ENCODE measurements around the gene BOC.

BOC gene

GRCh38 chr3:113261626-113262303 is 50.4 kb downstream of the BOC start:
- DNase-seq (ENCODE audit: low read depth) = no peak
- no peak overlapping the region for H3K4me3 ChIP-seq (ENCODE audit: low read depth, low read length)

GRCh38 chr3:113262304-113262665 is 50.9 kb downstream of the BOC start:
- no peak for TF ChIP-seq CTCF (IDR thresholded peaks at IDR 0.05; ENCODE audit: low read depth, low read length, missing control alignments)
- no peak for DNase-seq (ENCODE audit: low read depth)
- no peak overlapping the region for H3K4me3 ChIP-seq (ENCODE audit: low read depth, low read length)

More at GRCh38 chr3:113261626-113262303, 50.4 kb downstream of the BOC start:
- TF ChIP-seq CTCF (IDR thresholded peaks at IDR 0.05; ENCODE audit: low read depth, low read length, missing control alignments) = no peak

- DNase-seq (ENCODE audit: low read depth) = no peak
- no peak for TF ChIP-seq CTCF (IDR thresholded peaks at IDR 0.05; ENCODE audit: low read depth, low read length, missing control alignments)
- H3K4me3 ChIP-seq (ENCODE audit: low read depth, low read length) = no peak overlapping the region
These were observed 51.7 kb downstream of the BOC start for GRCh38 chr3:113263020-113263419.

- TF ChIP-seq CTCF (IDR thresholded peaks at IDR 0.05; ENCODE audit: low read depth, low read length, missing control alignments) = no peak
- H3K4me3 ChIP-seq (ENCODE audit: low read depth, low read length) = no peak overlapping the region
These were observed 52.4 kb downstream of the BOC start for GRCh38 chr3:113263778-113264177.

GRCh38 chr3:113264283-113265131 is 53.1 kb downstream of the BOC start:
- no peak overlapping the region for H3K4me3 ChIP-seq (ENCODE audit: low read depth, low read length)
- no peak for DNase-seq (ENCODE audit: low read depth)
- TF ChIP-seq CTCF (IDR thresholded peaks at IDR 0.05; ENCODE audit: low read depth, low read length, missing control alignments) = no peak

More at GRCh38 chr3:113263778-113264177, 52.4 kb downstream of the BOC start:
- no peak for DNase-seq (ENCODE audit: low read depth)

- no peak for DNase-seq (ENCODE audit: low read depth)
- no peak for TF ChIP-seq CTCF (IDR thresholded peaks at IDR 0.05; ENCODE audit: low read depth, low read length, missing control alignments)
- H3K4me3 ChIP-seq (ENCODE audit: low read depth, low read length) = no peak overlapping the region
These were observed 53.9 kb downstream of the BOC start for GRCh38 chr3:113265231-113265630.

Data from GM12864 (cell line).